K562 (cell line): ENCODE results near the gene CST1. TPM values are rescaled to one million over a fixed set of nuclear protein-coding genes. Genes with fewer than 3 reads are reported as not detected.

Experiments used
- ATAC-seq: fragments of 200-7000 bp; cut with Tn5 transposase; 3 replicates; pipeline ENCODE4 v1.9.1; 2020; ENCODE audit warnings: moderate library complexity
- BruUV-seq: library from RNA; stranded (reverse); fragments of 400-500 nt; replicated peaks from 2 replicates; lab custom pipeline; 2021; lab: Mats Ljungman, UMichigan
- CTCF ChIA-PET: fragments of 300-600 bp; formaldehyde crosslinking; extraction: SDS; loops from one replicate; lab custom pipeline; 2021; ENCODE audit warnings: low intra/inter-chr PET ratio; lab: Yijun Ruan, JAX
- POLR2A ChIA-PET: fragments of 300-600, 350-650 bp; sonication (Branson Sonifier 250); formaldehyde crosslinking; extraction: SDS; loops from one replicate; lab custom pipeline; 2021; ENCODE audit warnings: antibody characterized with exemption, inconsistent platforms; lab: Yijun Ruan, JAX
- DNase-seq, 4 experiments: peaks; one replicate each; pipeline versions ENCODE4 v3.0.0 to v3.0.0-alpha.2; 2011 to 2018; ENCODE audit warnings: low spot score in 3 of 4, mixed read lengths in 3 of 4; ENCODE audit errors: extremely low read depth in 1 of 4
- FAIRE-seq: peaks from 2 replicates; lab custom pipeline; 2011; peaks lifted over from hg19 to GRCh38; lab: Jason Lieb, UNC
- H2AFZ ChIP-seq: 2 replicates; pipeline ENCODE4 v1.6.0; 2011; ENCODE audit warnings: low read depth, low read length, control low read depth, inconsistent platforms
- H3K27ac ChIP-seq: fragments of 200-600 bp; 3 replicates; pipeline ENCODE4 v1.8.0; 2011; ENCODE audit warnings: low read depth, mild to moderate bottlenecking, control low read depth, inconsistent platforms, low read length, moderate library complexity, mixed read lengths; ENCODE audit errors: extremely low read depth
- H3K27me3 ChIP-seq, 2 experiments: fragments of 300-600 bp in 1 of 2; 2 replicates in 1 of 2; 3 replicates in 1 of 2; pipeline versions ENCODE4 v1.6.0 to v1.8.0; 2011; ENCODE audit warnings: inconsistent platforms in 2 of 2, low read length in 2 of 2, mild to moderate bottlenecking in 1 of 2, mixed read lengths in 1 of 2, moderate library complexity in 1 of 2; ENCODE audit not compliant: control insufficient read depth in 2 of 2, insufficient read depth in 2 of 2
- H3K36me3 ChIP-seq: fragments of 300-600 bp; 3 replicates; pipeline ENCODE4 v1.8.0; 2011; ENCODE audit warnings: mild to moderate bottlenecking, low read length, inconsistent platforms; ENCODE audit not compliant: control insufficient read depth, insufficient read depth
- H3K4me1 ChIP-seq, 2 experiments: fragments of 200-600 bp in 1 of 2; replicated peaks in 1 of 2; 2 replicates in 1 of 2; 3 replicates in 1 of 2; pipeline versions ENCODE4 v1.5.1 to v1.8.0; 2011; ENCODE audit warnings: inconsistent platforms in 2 of 2, low read length in 2 of 2, mild to moderate bottlenecking in 1 of 2, mixed read lengths in 1 of 2, moderate library complexity in 1 of 2; ENCODE audit not compliant: control insufficient read depth in 2 of 2, insufficient read depth in 2 of 2
- H3K4me2 ChIP-seq: 2 replicates; pipeline ENCODE4 v1.6.1; 2011; ENCODE audit warnings: low read length, control low read depth, inconsistent platforms, mixed read lengths; ENCODE audit not compliant: insufficient read depth
- H3K4me3 ChIP-seq: fragments of 200-600 bp; sonication (generic), shearing (Covaris generic); 2 replicates; pipeline ENCODE4 v1.5.1; 2016; ENCODE audit warnings: control low read depth, inconsistent platforms
- H3K79me2 ChIP-seq: fragments of 200-600 bp; 3 replicates; pipeline ENCODE4 v1.8.0; 2011; ENCODE audit warnings: low read length, inconsistent platforms; ENCODE audit not compliant: control insufficient read depth, insufficient read depth
- H3K9ac ChIP-seq, 2 experiments: 2 replicates each; pipeline versions ENCODE4 v1.6.0 to v1.6.1; 2011; ENCODE audit warnings: low read depth in 2 of 2, low read length in 2 of 2, control low read depth in 1 of 2, inconsistent platforms in 1 of 2, mild to moderate bottlenecking in 1 of 2, mixed read lengths in 1 of 2; ENCODE audit not compliant: insufficient read depth in 1 of 2
- H3K9me1 ChIP-seq: one replicate; pipeline ENCODE4 v1.6.0; 2011; ENCODE audit warnings: inconsistent platforms, mild to moderate bottlenecking, low read length, moderate library complexity; ENCODE audit not compliant: control insufficient read depth, insufficient read depth
- H3K9me3 ChIP-seq: replicated peaks from 2 replicates; pipeline ENCODE4 v1.5.1; 2011; ENCODE audit warnings: low read depth, low read length, inconsistent platforms; ENCODE audit not compliant: control insufficient read depth, insufficient read depth
- H4K20me1 ChIP-seq: replicated peaks from 2 replicates; pipeline ENCODE4 v1.6.1; 2011; ENCODE audit warnings: low read length, inconsistent platforms, mixed read lengths; ENCODE audit not compliant: control insufficient read depth, insufficient read depth
- ILF3 ChIP-seq: fragments of 450-650 bp; IDR thresholded peaks from 2 replicates; pipeline ENCODE4 v1.6.1; 2018; ENCODE audit warnings: antibody characterized with exemption, mild to moderate bottlenecking, moderate library complexity, borderline replicate concordance
- RCOR1 ChIP-seq, 2 experiments: IDR thresholded peaks; 2 replicates each; pipeline ENCODE4 v1.6.1; 2012; ENCODE audit warnings: low read depth in 2 of 2, low read length in 2 of 2, borderline replicate concordance in 1 of 2, improper control_type of control experiment in 1 of 2
- TAF15 ChIP-seq: fragments of 200-400 bp; formaldehyde crosslinking; IDR thresholded peaks from 2 replicates; pipeline ENCODE4 v1.6.1; 2017; ENCODE audit warnings: mild to moderate bottlenecking, low read depth, low read length, moderate library complexity
- ZFP36 ChIP-seq: fragments of 150-350 bp; IDR thresholded peaks from 2 replicates; pipeline ENCODE4 v1.6.1; 2018; ENCODE audit warnings: low read length, low read depth; ENCODE audit not compliant: partially characterized antibody
- ZNF639 ChIP-seq, 2 experiments: fragments of 200-800 bp in 1 of 2; sonication (Bioruptor generic) in 1 of 2; sonication (generic) in 1 of 2; formaldehyde crosslinking in 1 of 2; IDR thresholded peaks in 1 of 2; conservative IDR thresholded peaks in 1 of 2; 2 replicates each; pipeline versions ENCODE4 v1.5.0 to v1.6.1; 2016 to 2020; ENCODE audit warnings: missing compliant biosample characterization in 1 of 2, missing genetic modification characterization in 1 of 2, missing genetic modification reagents in 1 of 2
- WGBS: fragments of 100-300 bp; shearing (Covaris generic); methylation state at CpG from one replicate; pipeline ENCODE4 v1.1.6; 2016; ENCODE audit warnings: low coverage, mixed read lengths; ENCODE audit not compliant: insufficient coverage; ENCODE audit errors: missing lambda C conversion rate; 5-methylcytosine and 5-hydroxymethylcytosine counted together
- in situ Hi-C: fragments of 300-500 bp; cut with MboI; formaldehyde crosslinking; loops from 4 replicates; pipeline ENCODE4 v1.15.0; 2018; ENCODE audit warnings: inconsistent platforms, mixed read lengths
- intact Hi-C: fragments of 100-400 bp; cut with micrococcal nuclease; formaldehyde crosslinking; loops from 2 replicates; pipeline ENCODE4 v1.14.2; 2022
- polyA plus RNA-seq, 8 experiments: library from polyadenylated mRNA; depleted of rRNA in 4 of 8; stranded (reverse) in 5 of 8; unstranded in 3 of 8; fragments of >200 nt; fragmentation: Nextera tagmentation in 2 of 8; fragmentation: Illumina TruSeq in 1 of 8; extraction: Ambion mirVana in 2 of 8; extraction: Trizol in 1 of 8; gene quantifications; 2 replicates each; pipeline versions ENCODE4 v1.2.1 to v1.2.3, GENCODE V29; 2011 to 2014; ENCODE audit warnings: inconsistent platforms in 1 of 8, missing spikeins in 1 of 8
- total RNA-seq, 7 experiments: library from RNA; depleted of rRNA in 6 of 7; stranded (reverse); fragments of >200 nt in 6 of 7; fragmentation: Illumina TruSeq in 2 of 7; extraction: Trizol in 2 of 7; gene quantifications; 2 replicates each; pipeline versions ENCODE4 v1.2.1 to v1.2.3, GENCODE V29; 2011 to 2021; ENCODE audit warnings: low replicate concordance in 1 of 7

Gene CST1
- total and polyA plus RNA-seq, 9 of the 15 experiments (the other 6 are each of a cell fraction or from before 2014, with no cell fraction given): not detected

- in situ Hi-C loops: no loop called here
- POLR2A ChIA-PET: no interaction called here
- Histone ChIP-seq H3K9me1 (no peaks in the 10 kb centered on the region), H3K27me3 (no peaks in the 10 kb centered on the region), H3K4me3 (no peak overlapping the region), H3K9me3 (no peaks in the 10 kb centered on the region), H3K4me1 (no peaks in the 10 kb centered on the region), H2AFZ (no peak overlapping the region), H3K79me2 (no peaks in the 10 kb centered on the region), H3K9ac (no peak overlapping the region), H4K20me1 (no peaks in the 10 kb centered on the region), H3K4me2 (no peak overlapping the region), H3K36me3 (no peaks in the 10 kb centered on the region), H3K27ac (no peak overlapping the region)
- no TSS peak for BruUV-seq
- CTCF ChIA-PET: no interaction called here
- FAIRE-seq: no peak
- intact Hi-C loops: no loop called here
- no peak for ATAC-seq
- TF ChIP-seq ILF3: no peak
- no peak for TF ChIP-seq TAF15
- no peak for TF ChIP-seq ZNF639 (CRISPR knock-in tag; conservative IDR thresholded peaks at IDR 0.05 in 1 of 2, IDR thresholded peaks at IDR 0.05 in 1 of 2)
- no peak for TF ChIP-seq RCOR1 (IDR thresholded peaks at IDR 0.05; ENCODE audit: borderline replicate concordance in 1 of 2, low read depth in 2 of 2, low read length in 2 of 2)
- TF ChIP-seq ZFP36: no peak
- WGBS: 10% methylated on average over 1 of the region's 1 CpG
- DNase-seq: no peak
These were observed 44.8 kb downstream of the CST1 start for GRCh38 chr20:23705895-23706294.
